ENCODE results near the gene CLEC18A.

DNA sequence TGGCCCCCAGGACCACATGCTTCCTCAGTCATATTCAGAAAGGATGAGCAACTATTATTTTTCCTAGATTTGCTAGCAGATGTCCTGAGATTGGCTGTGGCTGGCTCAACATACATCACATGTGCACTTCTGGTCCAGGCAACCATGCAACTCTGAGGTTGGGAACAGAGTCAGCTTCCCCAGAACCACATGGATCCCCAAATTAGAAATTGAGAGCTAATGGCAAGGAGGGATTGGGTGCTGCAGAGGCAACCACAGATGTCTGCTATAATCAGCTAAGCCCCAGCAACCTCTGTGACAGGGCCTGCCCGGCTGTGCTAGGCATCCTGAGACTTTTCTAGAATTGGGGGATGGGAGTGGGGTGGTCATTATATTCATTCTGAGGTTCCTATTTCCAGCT, 33.8 kb upstream of the CLEC18A start:
- TF ChIP-seq ZFX (IDR thresholded peaks at IDR 0.05; ENCODE audit: borderline replicate concordance) = no peak
- TF ChIP-seq, protein P1, sequence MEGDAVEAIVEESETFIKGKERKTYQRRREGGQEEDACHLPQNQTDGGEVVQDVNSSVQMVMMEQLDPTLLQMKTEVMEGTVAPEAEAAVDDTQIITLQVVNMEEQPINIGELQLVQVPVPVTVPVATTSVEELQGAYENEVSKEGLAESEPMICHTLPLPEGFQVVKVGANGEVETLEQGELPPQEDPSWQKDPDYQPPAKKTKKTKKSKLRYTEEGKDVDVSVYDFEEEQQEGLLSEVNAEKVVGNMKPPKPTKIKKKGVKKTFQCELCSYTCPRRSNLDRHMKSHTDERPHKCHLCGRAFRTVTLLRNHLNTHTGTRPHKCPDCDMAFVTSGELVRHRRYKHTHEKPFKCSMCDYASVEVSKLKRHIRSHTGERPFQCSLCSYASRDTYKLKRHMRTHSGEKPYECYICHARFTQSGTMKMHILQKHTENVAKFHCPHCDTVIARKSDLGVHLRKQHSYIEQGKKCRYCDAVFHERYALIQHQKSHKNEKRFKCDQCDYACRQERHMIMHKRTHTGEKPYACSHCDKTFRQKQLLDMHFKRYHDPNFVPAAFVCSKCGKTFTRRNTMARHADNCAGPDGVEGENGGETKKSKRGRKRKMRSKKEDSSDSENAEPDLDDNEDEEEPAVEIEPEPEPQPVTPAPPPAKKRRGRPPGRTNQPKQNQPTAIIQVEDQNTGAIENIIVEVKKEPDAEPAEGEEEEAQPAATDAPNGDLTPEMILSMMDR (IDR thresholded peaks at IDR 0.05) = no peak
